GM18526 (cell line): ENCODE results near the gene TAF4B.

Experiments
- POLR2A ChIP-seq: IDR thresholded peaks from 3 replicates; pipeline ENCODE4 v1.6.1; 2011; ENCODE audit not compliant: insufficient read length; ENCODE audit errors: extremely low read depth

TAF4B gene

DNA sequence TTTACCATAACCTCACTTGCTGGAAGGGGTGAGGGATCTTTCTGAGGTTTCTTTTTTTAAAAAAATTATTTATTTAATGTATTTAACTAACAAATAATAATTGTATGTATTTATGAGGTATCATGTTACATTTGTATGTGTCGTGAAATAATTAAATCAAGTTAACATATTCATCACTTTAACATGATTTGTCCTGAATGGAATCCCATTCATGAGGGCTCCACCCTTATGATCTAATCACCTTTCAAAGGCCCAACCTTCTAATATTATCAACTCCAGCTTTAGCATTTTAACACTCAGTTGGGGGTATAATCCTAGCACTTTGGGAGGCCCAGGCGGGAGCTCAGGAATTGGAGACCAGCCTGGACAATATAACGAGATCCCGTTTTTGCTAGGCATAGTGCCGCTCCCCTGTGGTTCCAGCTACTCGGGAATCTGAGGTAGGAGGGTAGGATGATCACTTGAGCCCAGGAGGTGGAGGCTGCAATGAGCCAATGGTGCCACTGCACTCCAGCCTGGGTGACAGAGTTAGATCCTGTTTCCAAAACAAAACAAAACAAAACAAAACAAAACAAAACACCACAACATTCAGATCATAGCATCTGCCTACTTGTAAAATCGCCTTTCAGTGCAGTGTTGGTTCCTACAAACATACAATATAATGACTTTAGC is 1.1 kb upstream of the TAF4B start:
- no peak for TF ChIP-seq POLR2A

- TF ChIP-seq POLR2A, result no peak
Measured at GRCh38 chr18:26225915-26226228, 373 bp upstream of the TAF4B start.

- no peak for TF ChIP-seq POLR2A
Measured at GRCh38 chr18:26227051-26227670, 916 bp downstream of the TAF4B start.

DNA sequence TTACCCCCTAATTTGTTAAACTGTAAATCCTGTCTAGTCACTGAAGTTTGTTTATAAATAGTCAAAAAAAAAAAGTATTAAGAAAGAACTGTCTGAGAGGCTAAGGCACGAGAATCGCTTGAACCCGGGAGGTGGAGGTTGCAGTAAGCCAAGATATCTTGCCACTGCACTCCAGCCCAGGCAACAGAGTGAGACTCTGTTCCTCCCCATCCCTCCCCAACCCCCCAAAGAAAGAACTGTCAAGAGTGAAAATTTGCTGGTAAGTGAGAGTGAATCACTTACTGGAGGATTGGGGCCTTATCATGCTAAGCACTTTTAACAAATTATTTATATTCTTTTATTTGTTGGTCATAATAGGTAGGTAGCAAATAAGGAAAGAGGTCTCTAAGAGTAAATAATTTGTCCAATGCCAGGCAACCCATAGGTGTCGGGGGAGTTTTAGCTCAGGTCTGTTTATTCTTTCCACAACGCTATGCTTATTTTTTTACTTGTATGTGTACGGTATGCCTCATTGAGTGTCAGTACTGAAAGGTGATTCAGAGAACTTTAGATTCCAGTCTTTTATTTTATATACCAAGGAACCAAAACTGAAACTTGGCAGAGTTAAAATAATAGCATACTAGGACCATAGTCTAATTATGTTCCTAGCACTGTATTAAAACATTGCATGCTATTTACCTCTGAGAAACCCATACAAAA is 2.5 kb downstream of the TAF4B start:
- no peak for TF ChIP-seq POLR2A

DNA sequence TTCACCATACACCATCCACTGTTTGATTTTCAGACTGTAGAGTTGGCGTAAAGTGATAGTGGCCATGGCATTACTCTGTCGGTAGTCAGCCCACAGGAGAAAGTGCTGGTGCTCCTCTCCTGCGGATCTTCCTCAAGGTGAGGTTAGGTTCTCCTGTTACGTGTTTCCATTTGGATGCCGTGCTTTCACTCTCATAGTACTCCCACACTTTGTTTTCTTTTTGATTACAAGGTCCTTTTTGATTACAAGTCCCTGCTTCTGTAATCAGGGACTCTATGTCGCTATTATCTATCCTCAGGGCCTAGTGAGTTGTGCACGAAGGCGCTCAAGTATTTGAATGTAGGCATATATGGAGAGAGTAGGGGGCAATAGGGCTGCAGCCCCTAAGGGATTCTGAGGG is 4.3 kb downstream of the TAF4B start:
- TF ChIP-seq POLR2A, result no peak

- no peak for TF ChIP-seq POLR2A
Measured at GRCh38 chr18:26233208-26233607, 7.0 kb downstream of the TAF4B start.

GRCh38 chr18:26252411-26252810 is 26.2 kb downstream of the TAF4B start:
- TF ChIP-seq POLR2A, result no peak

DNA sequence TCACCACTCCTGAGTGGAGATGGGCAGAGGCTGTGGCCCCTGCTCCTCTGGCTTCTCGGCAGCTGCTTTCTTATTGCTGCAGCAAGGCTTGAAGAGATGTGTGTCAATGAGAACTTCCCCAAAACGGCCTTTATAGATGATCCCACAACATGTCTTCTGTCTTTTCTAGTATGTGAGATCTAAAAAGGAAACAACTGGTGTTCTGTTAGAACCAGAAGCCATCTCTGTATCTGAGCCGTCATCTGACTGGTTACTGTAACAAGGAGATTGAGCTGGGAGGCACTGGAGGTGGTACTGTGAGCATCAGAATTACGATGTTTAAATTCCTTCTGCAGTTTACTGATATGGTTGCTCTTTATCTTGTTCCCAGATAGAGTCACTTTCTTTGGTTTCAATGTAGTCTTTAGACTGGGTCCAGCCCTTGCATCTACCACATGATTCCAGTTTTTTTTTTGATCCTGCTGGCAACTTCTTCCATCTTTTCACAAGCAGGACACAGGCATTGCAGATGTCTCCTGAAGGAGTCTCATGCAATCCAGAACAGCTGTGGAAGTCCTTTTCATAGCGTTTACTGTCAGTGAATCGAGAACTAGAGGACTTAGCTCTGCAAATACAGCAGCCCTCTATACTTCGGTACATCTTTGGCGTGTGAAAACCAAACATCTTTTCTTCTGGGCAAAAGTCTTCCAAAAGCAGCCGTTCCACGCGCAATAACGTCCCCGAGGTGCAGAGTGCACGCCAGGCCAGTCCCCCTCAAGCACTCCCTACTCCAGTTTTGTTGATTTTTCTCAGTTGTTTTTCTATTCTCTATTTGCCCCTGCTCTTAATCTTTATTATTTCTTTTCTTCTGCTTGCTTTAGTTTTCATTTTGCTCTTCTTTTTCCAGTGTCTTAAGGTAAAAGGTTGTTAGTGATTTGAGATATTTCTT is 29.7 kb downstream of the TAF4B start:
- no peak for TF ChIP-seq POLR2A

GRCh38 chr18:26258711-26259110 is 32.5 kb downstream of the TAF4B start:
- TF ChIP-seq POLR2A, result no peak

GRCh38 chr18:26262156-26262555 is 35.9 kb downstream of the TAF4B start:
- no peak for TF ChIP-seq POLR2A

DNA sequence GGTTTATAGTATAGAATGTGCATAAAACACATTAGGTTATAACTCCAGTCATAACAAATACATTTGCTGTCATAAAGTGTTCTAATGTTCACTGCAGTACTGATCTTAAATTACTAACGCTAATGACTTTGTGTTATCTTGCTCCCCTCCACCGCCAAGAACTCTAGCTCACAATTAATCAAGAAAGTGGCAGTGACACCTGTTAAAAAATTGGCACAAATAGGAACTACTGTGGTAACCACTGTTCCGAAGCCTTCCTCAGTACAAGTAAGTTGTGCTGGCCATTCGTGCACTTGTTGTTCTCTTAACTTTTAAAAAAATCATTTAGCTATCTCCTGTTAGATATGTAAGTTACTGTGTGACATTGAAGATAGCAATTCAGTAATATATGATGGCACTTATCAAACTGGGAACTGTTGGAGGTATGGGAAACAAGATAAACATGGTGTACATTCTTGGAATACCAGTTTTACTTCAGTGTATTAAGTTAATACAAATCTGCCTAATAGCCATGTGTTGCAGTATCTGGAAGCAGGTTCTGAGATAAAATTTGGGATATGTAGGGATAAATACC is 41.2 kb downstream of the TAF4B start:
- no peak for TF ChIP-seq POLR2A

DNA sequence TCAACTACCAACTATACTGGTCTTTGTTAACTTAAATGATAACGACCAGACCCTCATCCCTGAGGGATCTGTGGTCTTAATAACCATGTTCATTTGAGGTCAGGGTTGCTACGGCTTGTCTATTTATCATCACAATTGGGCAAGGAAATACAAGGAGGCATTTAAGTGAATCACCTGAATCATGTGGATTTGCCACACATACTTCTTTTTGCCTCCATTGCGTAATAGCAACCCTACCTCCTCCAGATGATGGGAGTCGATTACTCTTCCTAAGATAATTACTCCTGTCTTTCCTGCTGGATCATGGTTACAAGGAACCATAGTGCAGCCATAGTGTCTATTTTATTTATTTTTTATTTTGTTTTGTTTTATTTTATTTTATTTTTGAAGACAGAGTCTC is 42.2 kb downstream of the TAF4B start:
- no peak for TF ChIP-seq POLR2A

- TF ChIP-seq POLR2A, result no peak
Measured at GRCh38 chr18:26271917-26272549, 45.8 kb downstream of the TAF4B start.

GRCh38 chr18:26277374-26277773 is 51.1 kb downstream of the TAF4B start:
- TF ChIP-seq POLR2A, result no peak

- no peak for TF ChIP-seq POLR2A
Measured at GRCh38 chr18:26279428-26279827, 53.2 kb downstream of the TAF4B start.
